Measurements from ENCODE around the gene MCF2L.

DNA sequence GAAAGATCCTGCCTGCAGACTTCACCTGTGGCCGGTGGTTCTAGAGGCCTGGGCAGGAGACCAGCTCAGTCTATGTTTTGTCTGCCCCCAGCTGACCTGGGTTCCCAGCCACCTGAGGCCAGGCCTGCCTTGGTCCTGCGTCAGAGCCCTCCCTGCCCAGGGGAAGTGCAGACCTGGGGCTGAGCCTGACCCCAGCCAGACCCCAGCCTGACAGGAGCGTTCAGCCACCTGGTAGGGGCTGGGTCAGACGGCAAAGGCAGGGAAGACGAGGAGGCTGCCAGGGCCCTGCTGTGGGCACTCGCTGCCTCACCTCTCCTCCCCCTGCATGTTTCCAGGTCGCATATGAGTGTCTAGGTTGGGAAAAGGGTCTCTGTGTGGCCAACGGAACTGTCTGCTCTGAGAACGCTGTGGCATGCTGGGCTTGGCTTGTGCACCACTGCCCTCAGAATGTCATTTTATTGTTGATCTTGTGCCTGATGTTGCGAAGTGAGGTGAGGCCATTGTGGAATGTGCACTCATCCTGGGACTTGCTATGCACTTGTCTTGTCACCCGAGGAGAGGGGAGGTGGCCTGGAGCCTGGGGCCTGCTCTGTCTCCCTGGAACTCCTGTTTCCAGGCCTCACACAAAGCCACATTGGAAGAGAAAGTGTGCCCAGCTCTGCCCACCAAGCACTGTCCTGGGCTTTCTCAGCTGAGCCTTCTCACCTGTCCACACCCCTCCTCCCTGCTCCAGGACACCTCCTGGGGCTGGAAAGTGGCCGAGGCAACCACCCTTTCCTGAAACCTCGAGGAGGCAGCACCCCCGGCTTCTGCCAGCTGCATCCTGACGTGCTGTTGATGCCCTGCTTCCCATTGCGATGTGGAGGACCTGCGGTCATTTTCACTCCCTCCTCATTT is 15.2 kb upstream of the MCF2L start:
- TF ChIP-seq ZC3H10 (CRISPR knock-in tag; IDR thresholded peaks at IDR 0.05): no peak
- TF ChIP-seq RARB (CRISPR knock-in tag; IDR thresholded peaks at IDR 0.05): no peak
- TF ChIP-seq PATZ1 (CRISPR knock-in tag; IDR thresholded peaks at IDR 0.05; ENCODE audit: borderline replicate concordance): no peak
- no peak for TF ChIP-seq ZFP30 (CRISPR knock-in tag; IDR thresholded peaks at IDR 0.05)
- no peak for TF ChIP-seq ZNF565 (CRISPR knock-in tag; conservative IDR thresholded peaks at IDR 0.05; ENCODE audit: low read depth)
- TF ChIP-seq, protein P1, sequence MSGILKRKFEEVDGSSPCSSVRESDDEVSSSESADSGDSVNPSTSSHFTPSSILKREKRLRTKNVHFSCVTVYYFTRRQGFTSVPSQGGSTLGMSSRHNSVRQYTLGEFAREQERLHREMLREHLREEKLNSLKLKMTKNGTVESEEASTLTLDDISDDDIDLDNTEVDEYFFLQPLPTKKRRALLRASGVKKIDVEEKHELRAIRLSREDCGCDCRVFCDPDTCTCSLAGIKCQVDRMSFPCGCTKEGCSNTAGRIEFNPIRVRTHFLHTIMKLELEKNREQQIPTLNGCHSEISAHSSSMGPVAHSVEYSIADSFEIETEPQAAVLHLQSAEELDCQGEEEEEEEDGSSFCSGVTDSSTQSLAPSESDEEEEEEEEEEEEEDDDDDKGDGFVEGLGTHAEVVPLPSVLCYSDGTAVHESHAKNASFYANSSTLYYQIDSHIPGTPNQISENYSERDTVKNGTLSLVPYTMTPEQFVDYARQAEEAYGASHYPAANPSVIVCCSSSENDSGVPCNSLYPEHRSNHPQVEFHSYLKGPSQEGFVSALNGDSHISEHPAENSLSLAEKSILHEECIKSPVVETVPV (CRISPR knock-in tag; IDR thresholded peaks at IDR 0.05): no peak
- no peak for TF ChIP-seq ESRRG (CRISPR knock-in tag; IDR thresholded peaks at IDR 0.05)
- no peak for TF ChIP-seq ARNTL (CRISPR knock-in tag; IDR thresholded peaks at IDR 0.05; ENCODE audit: borderline replicate concordance, low read depth)
